Chondrocyte (in vitro differentiated cells): ENCODE results near the gene TGIF1. TPM values are rescaled to one million over a fixed set of nuclear protein-coding genes. Genes with fewer than 3 reads are reported as not detected.

Experiments used
- DNase-seq: peaks from one replicate; pipeline ENCODE4 v3.0.0; 2021; ENCODE audit warnings: mixed read lengths, low spot score
- H3K27ac Mint-ChIP-seq: one replicate; pipeline ENCODE4 v1.8.0; 2021; ENCODE audit warnings: mild to moderate bottlenecking, moderate library complexity, mixed read lengths; ENCODE audit not compliant: unreplicated experiment
- H3K27me3 Mint-ChIP-seq: 2 replicates; pipeline ENCODE4 v1.8.0; 2021; ENCODE audit warnings: low read depth, mixed read lengths
- H3K36me3 Mint-ChIP-seq: 2 replicates; pipeline ENCODE4 v1.8.0; 2021; ENCODE audit warnings: low read depth, mixed read lengths
- H3K4me1 Mint-ChIP-seq: 2 replicates; pipeline ENCODE4 v1.8.0; 2021; ENCODE audit warnings: low read depth, mild to moderate bottlenecking, mixed read lengths
- H3K4me3 Mint-ChIP-seq: one replicate; pipeline ENCODE4 v1.8.0; 2021; ENCODE audit warnings: mild to moderate bottlenecking, moderate library complexity, mixed read lengths; ENCODE audit not compliant: unreplicated experiment
- H3K9me3 Mint-ChIP-seq: 2 replicates; pipeline ENCODE4 v1.8.0; 2021; ENCODE audit warnings: low read depth, mixed read lengths
- CTCF ChIP-seq: fragments of 200-600 bp; sonication (generic); IDR thresholded peaks from 2 replicates; pipeline ENCODE4 v1.5.0; 2021; ENCODE audit warnings: antibody characterized with exemption, mild to moderate bottlenecking, moderate library complexity
- total RNA-seq: library from RNA; stranded (reverse); gene quantifications from 3 replicates; pipeline ENCODE4 v1.2.1, GENCODE V29; 2021

Gene TGIF1
- total RNA-seq, 1 donor from 2014 or later, result 67.0 TPM

- no peak for TF ChIP-seq CTCF
- H3K4me1 Mint-ChIP-seq, result peaks cover 33% of the 10 kb centered on the region
- no peak for DNase-seq
- no peaks in the 10 kb centered on the region for H3K36me3 Mint-ChIP-seq
- peak overlapping the region; percentile 95 for H3K4me3 Mint-ChIP-seq
- no peaks in the 10 kb centered on the region for H3K9me3 Mint-ChIP-seq
- no peaks in the 10 kb centered on the region for H3K27me3 Mint-ChIP-seq
- H3K27ac Mint-ChIP-seq, result peak overlapping the region; percentile 100
These were observed 410 bp upstream of the TGIF1 start for GRCh38 chr18:3449512-3450011.

GRCh38 chr18:3450799-3451182 is 819 bp downstream of the TGIF1 start:
- peak overlapping the region; percentile 95 for H3K4me3 Mint-ChIP-seq
- no peaks in the 10 kb centered on the region for H3K36me3 Mint-ChIP-seq
- H3K27me3 Mint-ChIP-seq, result no peaks in the 10 kb centered on the region
- H3K27ac Mint-ChIP-seq, result peak overlapping the region; percentile 98
- no peak for DNase-seq
- peaks cover 45% of the 10 kb centered on the region for H3K4me1 Mint-ChIP-seq
- H3K9me3 Mint-ChIP-seq, result no peaks in the 10 kb centered on the region
- no peak for TF ChIP-seq CTCF

- no peak for TF ChIP-seq CTCF
- DNase-seq, result peak; percentile 95
- H3K27me3 Mint-ChIP-seq, result no peaks in the 10 kb centered on the region
- H3K4me1 Mint-ChIP-seq, result peaks cover 50% of the 10 kb centered on the region
- H3K9me3 Mint-ChIP-seq, result no peaks in the 10 kb centered on the region
- H3K36me3 Mint-ChIP-seq, result peaks cover 2% of the 10 kb centered on the region
- peak overlapping the region; percentile 95 for H3K4me3 Mint-ChIP-seq
- peak overlapping the region; percentile 98 for H3K27ac Mint-ChIP-seq
These were observed 1.4 kb downstream of the TGIF1 start for GRCh38 chr18:3451183-3451988.

- Mint-ChIP-seq H3K4me1 (peaks cover 50% of the 10 kb centered on the region), H3K36me3 (peaks cover 8% of the 10 kb centered on the region), H3K27me3 (no peaks in the 10 kb centered on the region), H3K9me3 (no peaks in the 10 kb centered on the region), H3K27ac (peak overlapping the region; percentile 98), H3K4me3 (peak overlapping the region; percentile 95)
- peak; percentile 36 for TF ChIP-seq CTCF
- no peak for DNase-seq
These were observed 2.2 kb downstream of the TGIF1 start for GRCh38 chr18:3451989-3452749.
